ENCODE measurements around the gene OR52I2.

OR52I2 gene

GRCh38 chr11:4581443-4581842 is at the start of gene OR52I2:
TSS of gene OR52I2 (plus strand) at chr11:4581743.
- no peak for DNase-seq

- peak; percentile 64 for DNase-seq
Measured at GRCh38 chr11:4539603-4540219, 41.8 kb upstream of the OR52I2 start.

GRCh38 chr11:4541071-4541470 is 40.5 kb upstream of the OR52I2 start:
- no peak for DNase-seq

GRCh38 chr11:4543561-4543960 is 38.0 kb upstream of the OR52I2 start:
- no peak for DNase-seq

GRCh38 chr11:4544891-4545290 is 36.7 kb upstream of the OR52I2 start, which contains the start of gene OR52M1:
TSS of gene OR52M1 (plus strand) at chr11:4545191. CDS start at chr11:4545191, 0 bp downstream.
- DNase-seq: no peak

GRCh38 chr11:4546878-4547277 is 34.7 kb upstream of the OR52I2 start:
- DNase-seq: no peak

GRCh38 chr11:4547416-4547815 is 34.1 kb upstream of the OR52I2 start:
- no peak for DNase-seq

GRCh38 chr11:4551346-4551979 is 30.1 kb upstream of the OR52I2 start:
- no peak for DNase-seq

- peak; percentile 56 for DNase-seq
Measured at GRCh38 chr11:4559527-4560440, 21.8 kb upstream of the OR52I2 start.

GRCh38 chr11:4560467-4560866 is 21.1 kb upstream of the OR52I2 start:
- no peak for DNase-seq

- DNase-seq: no peak
Measured at GRCh38 chr11:4565371-4565770, 16.2 kb upstream of the OR52I2 start.

GRCh38 chr11:4569075-4569474 is 12.5 kb upstream of the OR52I2 start:
- no peak for DNase-seq

- no peak for DNase-seq
Measured at GRCh38 chr11:4576880-4577279, 4.7 kb upstream of the OR52I2 start.

- DNase-seq: no peak
Measured at GRCh38 chr11:4577761-4578160, 3.8 kb upstream of the OR52I2 start.

- DNase-seq: no peak
Measured at GRCh38 chr11:4578624-4579023, 2.9 kb upstream of the OR52I2 start.

GRCh38 chr11:4580124-4580523 is 1.4 kb upstream of the OR52I2 start:
- no peak for DNase-seq

GRCh38 chr11:4589017-4589416 is 7.5 kb downstream of the OR52I2 start:
- DNase-seq: no peak

- no peak for DNase-seq
Measured at GRCh38 chr11:4593739-4594138, 12.2 kb downstream of the OR52I2 start, which contains the start of gene OR52I1. TSS of gene OR52I1 (plus strand) at chr11:4594039. CDS start at chr11:4594039, 0 bp downstream.

GRCh38 chr11:4605057-4605456 is 23.5 kb downstream of the OR52I2 start:
- DNase-seq: no peak

GRCh38 chr11:4606231-4607015 is 24.9 kb downstream of the OR52I2 start:
- no peak for DNase-seq

GRCh38 chr11:4607096-4607495 is 25.6 kb downstream of the OR52I2 start:
- DNase-seq: no peak

- peak; percentile 99 for DNase-seq
Measured at GRCh38 chr11:4607781-4608666, 26.5 kb downstream of the OR52I2 start, which contains the start of gene TRIM68. TSS of gene TRIM68 (minus strand) at chr11:4608231. CDS start at chr11:4605504, 2,727 bp downstream.

All from islet precursor cell (in vitro differentiated cells).